ENCODE data around the gene PNLIPRP1. TPM values are rescaled to one million over a fixed set of nuclear protein-coding genes. Genes with fewer than 3 reads are reported as not detected.

Gene PNLIPRP1
- not detected in 2 replicates for total RNA-seq (2014; rRNA removed; shearing (Covaris generic))
- 0.21 TPM in 1 of 2 replicates, not detected in the other for polyA plus RNA-seq (2016; fragmentation: Nextera tagmentation; extraction: Ambion mirVana)
- long read RNA-seq: 0 reads

- H3K27ac Mint-ChIP-seq: no peak within 1 kb of the TSS
Measured at GRCh38 chr10:116590590-116591444, at the start of gene PNLIPRP1. TSS of gene PNLIPRP1 (plus strand) at chr10:116590959. CDS start at chr10:116591130, 171 bp downstream.

GRCh38 chr10:116542007-116542677 lies 48.6 kb upstream of the PNLIPRP1 start:
- peak; percentile 76 for ATAC-seq
- H2AFZ ChIP-seq: no peak overlapping the region
- H3K9me3 Mint-ChIP-seq: peaks cover 16% of the 10 kb centered on the region
- H3K4me3 ChIP-seq: no peak overlapping the region
- H3K4me3 Mint-ChIP-seq: no peak overlapping the region
- peak; percentile 17 for DNase-seq (ENCODE audit: low spot score)
- H3K27ac ChIP-seq (ENCODE audit: low read depth): no peak overlapping the region
- no peaks in the 10 kb centered on the region for H3F3A ChIP-seq (replicated peaks; ENCODE audit: low read depth)
- H3K4me1 ChIP-seq (ENCODE audit: insufficient read depth): peaks cover 13% of the 10 kb centered on the region; the same call in 1 of the 2 replicates
- no peaks in the 10 kb centered on the region for H3K27me3 ChIP-seq (ENCODE audit: insufficient read depth)
- H3K4me2 ChIP-seq: no peak overlapping the region
- H3K79me2 ChIP-seq (replicated peaks; ENCODE audit: insufficient read depth): no peaks in the 10 kb centered on the region
- H3K9me2 ChIP-seq (ENCODE audit: insufficient read depth): peaks cover 4% of the 10 kb centered on the region; the same call in 1 of the 2 replicates
- H3K36me3 ChIP-seq (ENCODE audit: insufficient read depth): peaks cover 10% of the 10 kb centered on the region; the same call in 1 of the 2 replicates
- H4K20me1 ChIP-seq (replicated peaks; ENCODE audit: insufficient read depth): no peaks in the 10 kb centered on the region
- H3K27ac Mint-ChIP-seq: no peak overlapping the region
- H3K36me3 Mint-ChIP-seq (ENCODE audit: low read depth): no peaks in the 10 kb centered on the region
- no peaks in the 10 kb centered on the region for H3K27me3 Mint-ChIP-seq (ENCODE audit: insufficient read depth, low read depth, poor library complexity)
- H3K4me1 Mint-ChIP-seq: peaks cover 15% of the 10 kb centered on the region; the same call in 2 of the 3 replicates
- no peak for TF ChIP-seq REST (IDR thresholded peaks at IDR 0.05; ENCODE audit: unreplicated experiment)

More at GRCh38 chr10:116590590-116591444, at the start of gene PNLIPRP1:
- Mint-ChIP-seq H3K9me3 (no peaks in the 10 kb centered on the region), H3K27me3 (ENCODE audit: insufficient read depth, low read depth, poor library complexity) (peaks cover 2% of the 10 kb centered on the region), H3K36me3 (ENCODE audit: low read depth) (no peaks in the 10 kb centered on the region), H3K4me1 (no peaks in the 10 kb centered on the region), H3K4me3 (no peak within 1 kb of the TSS)
- no peak within 1 kb of the TSS for H3K27ac ChIP-seq (ENCODE audit: low read depth)
- H3K4me3 ChIP-seq: no peak within 1 kb of the TSS
- H3K36me3 ChIP-seq (ENCODE audit: insufficient read depth): no peaks in the 10 kb centered on the region
- no peaks in the 10 kb centered on the region for H3F3A ChIP-seq (replicated peaks; ENCODE audit: low read depth)
- H3K79me2 ChIP-seq (replicated peaks; ENCODE audit: insufficient read depth): no peaks in the 10 kb centered on the region
- H2AFZ ChIP-seq: no peak within 1 kb of the TSS
- H3K27me3 ChIP-seq (ENCODE audit: insufficient read depth): no peaks in the 10 kb centered on the region
- no peaks in the 10 kb centered on the region for H4K20me1 ChIP-seq (replicated peaks; ENCODE audit: insufficient read depth)
- H3K4me2 ChIP-seq: no peak within 1 kb of the TSS
- ATAC-seq (no peak), DNase-seq (ENCODE audit: low spot score) (no peak)
- H3K4me1 ChIP-seq (ENCODE audit: insufficient read depth): no peaks in the 10 kb centered on the region
- TF ChIP-seq EZH2phosphoT487 (IDR thresholded peaks at IDR 0.05; ENCODE audit: unreplicated experiment) (no peak), CTCF (conservative IDR thresholded peaks at IDR 0.05; ENCODE audit: low read depth in 2 of 2) (no peak)
- no peaks in the 10 kb centered on the region; the same call in none of the 2 replicates for H3K9me2 ChIP-seq (ENCODE audit: insufficient read depth)

All from GM23338 (cell line).